Heart right ventricle (tissue), 16 donors: ENCODE results near the gene GK. TPM values are rescaled to one million over a fixed set of nuclear protein-coding genes. Genes with fewer than 3 reads are reported as not detected.

Experiments used
- ATAC-seq, 8 donors: fragments of 200-7000 bp; cut with Tn5 transposase; one replicate each; pipeline ENCODE4 v1.9.1; 2020; ENCODE audit warnings: mild to moderate bottlenecking in 8 of 8, moderate library complexity in 8 of 8, moderate number of reproducible peaks in 1 of 8
- DNase-seq, 2 donors: peaks; one replicate each; pipeline ENCODE4 v3.0.0-alpha.2; 2020
- H3K27ac ChIP-seq, 10 donors: fragments of 200-600 bp; sonication (generic) in 2 of 10; one replicate each; pipeline versions ENCODE4 v1.5.0 to v1.8.0; 2020 to 2022; ENCODE audit warnings: mild to moderate bottlenecking in 3 of 10
- H3K27me3 ChIP-seq, 7 donors: fragments of 200-600 bp; one replicate each; pipeline ENCODE4 v1.8.0; 2021 to 2022; ENCODE audit warnings: mild to moderate bottlenecking in 2 of 7
- H3K36me3 ChIP-seq, 9 donors: fragments of 200-600 bp; sonication (generic) in 1 of 9; one replicate each; pipeline versions ENCODE4 v1.5.0 to v1.8.0; 2020 to 2022; ENCODE audit warnings: mild to moderate bottlenecking in 2 of 9
- H3K4me1 ChIP-seq, 9 donors: fragments of 200-600 bp; sonication (generic) in 1 of 9; one replicate each; pipeline versions ENCODE4 v1.5.0 to v1.8.0; 2020 to 2022; ENCODE audit warnings: mild to moderate bottlenecking in 4 of 9
- H3K4me3 ChIP-seq, 10 donors: fragments of 200-600 bp; sonication (generic) in 2 of 10; one replicate each; pipeline versions ENCODE4 v1.5.0 to v1.8.0; 2020 to 2022; ENCODE audit warnings: mild to moderate bottlenecking in 7 of 10, moderate library complexity in 2 of 10
- H3K9me3 ChIP-seq, 11 donors: fragments of 200-600 bp in 10 of 11; sonication (generic) in 2 of 11; one replicate each; pipeline versions ENCODE4 v1.5.0 to v1.8.0; 2013 to 2022; ENCODE audit warnings: mild to moderate bottlenecking in 2 of 11, control low read depth in 1 of 11, moderate library complexity in 1 of 11
- CTCF ChIP-seq, 9 donors: fragments of 200-600 bp; sonication (generic) in 2 of 9; IDR thresholded peaks; one replicate each; pipeline versions ENCODE4 v1.5.0 to v1.8.0; 2021 to 2022; ENCODE audit warnings: antibody characterized with exemption in 9 of 9, mild to moderate bottlenecking in 5 of 9, moderate library complexity in 1 of 9
- WGBS, 2 donors: extraction: QIAGEN DNeasy Blood & Tissue Kit; methylation state at CpG; one replicate each; pipeline ENCODE4 v1.1.7; 2013; ENCODE audit warnings: inconsistent platforms in 1 of 2; 5-methylcytosine and 5-hydroxymethylcytosine counted together
- intact Hi-C, 10 donors: fragments of 100-400 bp; cut with DNase I; formaldehyde crosslinking; loops; one replicate each; pipeline versions ENCODE4 v1.11.1 to v1.14.2; 2022
- polyA plus RNA-seq, 2 donors: library from polyadenylated mRNA; stranded (reverse); fragments of 200-250 nt; gene quantifications; one replicate each; pipeline ENCODE4 v1.2.3, GENCODE V29; 2013
- total RNA-seq, 10 donors: library from RNA; stranded (reverse); fragmentation: NEBNext Ultra II Directional in 3 of 10; extraction: Animal tissue kit (Norgen Biotek cat#: 25700) in 3 of 10; gene quantifications; one replicate each; pipeline versions ENCODE4 v1.2.1 to v1.2.4, GENCODE V29; 2021 to 2023
- donor health status: Arrhythmogenic right ventricular cardiomyopathy.
- donor health status: ischemic (EF 13 %, LVEDD 7.1; RV severe dilation, severe dysfunction).
- donor health status: healthy with polysubstance abuse.
- donor health status: DM: no; HTN: yes; CAD: no.
- donor health status: DM: no; HTN: no; CAD: no.
- donor health status: ischemic (EF 25% LVEDD 6.9; RV normal size, moderate dysfunction).
- donor health status: ischemic (EF 25% LVEDD 5.7; RV mildly dilated, moderate dysfunction).
- donor health status: healthy.
- donor health status: DM: yes; HTN: yes; CAD: no.
- donor health status: Ischemic cardiomyopathy.
- donor health status: ischemic (EF 35%, LVEDD 5.7; RV mildly dilated, moderate dysfunction).
- donor health status: nonischemic (EF 11% LVEDD 7.7; RV severe dilation, severe dysfunction).
- donor health status: DM: yes; HTN: yes; CAD: no.
- donor health status: PGD.
- donor health status: ischemic (EF 29% LVEDD 5.4; RV normal size, mild dysfunction).
- donor health status: nonischemic (EF 23%, LVEDD 6.1; RV moderate dilation, normal function).

GK gene
- total and polyA plus RNA-seq, 12 donors, result 3.6 to 13.6 (median 9.6) TPM

- H3K27ac ChIP-seq, result no peak overlapping the region
- no peaks in the 10 kb centered on the region for H3K4me1 ChIP-seq
- no peak overlapping the region for H3K4me3 ChIP-seq
- TF ChIP-seq CTCF (IDR thresholded peaks at IDR 0.05), result no peak
- intact Hi-C loops, result no loop called here
- no peak for DNase-seq
- H3K36me3 ChIP-seq, result peaks cover 0 to 6% (median 0%) of the 10 kb centered on the region in 9 donors
- ATAC-seq, result no peak
- H3K27me3 ChIP-seq, result peaks cover 0 to 13% (median 0%) of the 10 kb centered on the region in 7 donors
- no peaks in the 10 kb centered on the region for H3K9me3 ChIP-seq
Observed at GRCh38 chrX:30689116-30689515, 35.9 kb downstream of the GK start.

GRCh38 chrX:30690330-30690729 is 37.1 kb downstream of the GK start:
- 42 to 59% methylated on average over 3 of the region's 3 CpGs for WGBS, 2 donors
- Histone ChIP-seq H3K36me3 (peaks cover 0 to 17% (median 0%) of the 10 kb centered on the region in 9 donors), H3K4me3 (no peak overlapping the region), H3K27me3 (peaks cover 0 to 13% (median 0%) of the 10 kb centered on the region in 7 donors), H3K4me1 (no peaks in the 10 kb centered on the region), H3K27ac (no peak overlapping the region), H3K9me3 (no peaks in the 10 kb centered on the region)
- ATAC-seq (no peak), DNase-seq (no peak)
- intact Hi-C loops, result loop anchor here in 1 of 10 donors (5.0 kb wide), 1 partner anchor 103 kb away; no protein-coding TSS in a partner anchor
- no peak for TF ChIP-seq CTCF (IDR thresholded peaks at IDR 0.05)

- 65 to 73% methylated on average over 4 of the region's 4 CpGs for WGBS, 2 donors
- TF ChIP-seq CTCF (IDR thresholded peaks at IDR 0.05), result no peak
- Histone ChIP-seq H3K27me3 (peaks cover 0 to 25% (median 0%) of the 10 kb centered on the region in 7 donors), H3K9me3 (no peaks in the 10 kb centered on the region), H3K4me1 (no peaks in the 10 kb centered on the region), H3K4me3 (no peak overlapping the region), H3K36me3 (peaks cover 0 to 44% (median 0%) of the 10 kb centered on the region in 9 donors), H3K27ac (no peak overlapping the region)
- ATAC-seq, result no peak
- intact Hi-C loops, result loop anchor here in 1 of 10 donors (5.0 kb wide), 1 partner anchor 107 kb away; no protein-coding TSS in a partner anchor
- no peak for DNase-seq
Observed at GRCh38 chrX:30693999-30694650, 40.9 kb downstream of the GK start.

GRCh38 chrX:30702736-30703135 is 49.5 kb downstream of the GK start:
- intact Hi-C loops, result loop anchor here in 1 of 10 donors (10.0 kb wide), 1 partner anchor 128 kb away; the partner anchor contains the start of gene TASL
- no peak overlapping the region for H3K4me3 ChIP-seq
- H3K27me3 ChIP-seq, result peaks cover 0 to 10% (median 0%) of the 10 kb centered on the region in 7 donors
- no peak for ATAC-seq
- WGBS, 2 donors, result 65 to 73% methylated on average over 2 of the region's 2 CpGs
- H3K9me3 ChIP-seq, result no peaks in the 10 kb centered on the region
- no peak overlapping the region for H3K27ac ChIP-seq
- no peak for DNase-seq
- TF ChIP-seq CTCF (IDR thresholded peaks at IDR 0.05), result no peak
- H3K4me1 ChIP-seq, result no peaks in the 10 kb centered on the region
- peaks cover 0 to 11% (median 0%) of the 10 kb centered on the region in 9 donors for H3K36me3 ChIP-seq
